HFFc6 (cell line): ENCODE data around the gene GCH1. TPM values are rescaled to one million over a fixed set of nuclear protein-coding genes. Genes with fewer than 3 reads are reported as not detected.

Experiments used
- DNase-seq: peaks from one replicate; pipeline ENCODE4 v3.0.0-alpha.2; 2018
- H3K27ac Mint-ChIP-seq: 2 replicates; pipeline ENCODE4 v1.8.0; 2020; ENCODE audit warnings: mild to moderate bottlenecking, mixed read lengths
- H3K27me3 Mint-ChIP-seq: 2 replicates; pipeline ENCODE4 v1.8.0; 2021; ENCODE audit warnings: mild to moderate bottlenecking, moderate library complexity, mixed read lengths; ENCODE audit not compliant: insufficient read depth
- H3K36me3 Mint-ChIP-seq: 2 replicates; pipeline ENCODE4 v1.8.0; 2021; ENCODE audit warnings: low read depth, mixed read lengths
- H3K4me1 Mint-ChIP-seq: 2 replicates; pipeline ENCODE4 v1.8.0; 2020; ENCODE audit warnings: low read depth, mixed read lengths
- H3K4me3 Mint-ChIP-seq: 2 replicates; pipeline ENCODE4 v1.8.0; 2020; ENCODE audit warnings: mild to moderate bottlenecking, moderate library complexity, mixed read lengths
- H3K9me3 Mint-ChIP-seq: 2 replicates; pipeline ENCODE4 v1.8.0; 2020; ENCODE audit warnings: mild to moderate bottlenecking, mixed read lengths
- total RNA-seq, 6 experiments: library from RNA; stranded (reverse); fragmentation: NEBNext Ultra II Directional; extraction: Animal tissue kit (Norgen Biotek cat#: 25700); gene quantifications; 2 replicates in 1 of 6; 3 replicates in 5 of 6; pipeline ENCODE4 v1.2.3, GENCODE V29; 2021
- TF ChIP-seq, protein P1 (sequence below): fragments of 200-600 bp; sonication (generic); IDR thresholded peaks from 2 replicates; pipeline ENCODE4 v1.5.0; 2021; ENCODE audit warnings: antibody characterized with exemption, mild to moderate bottlenecking

Gene GCH1
- total RNA-seq, 6 experiments from 2014 or later: 0.20 to 0.45 (median 0.31) TPM

DNA sequence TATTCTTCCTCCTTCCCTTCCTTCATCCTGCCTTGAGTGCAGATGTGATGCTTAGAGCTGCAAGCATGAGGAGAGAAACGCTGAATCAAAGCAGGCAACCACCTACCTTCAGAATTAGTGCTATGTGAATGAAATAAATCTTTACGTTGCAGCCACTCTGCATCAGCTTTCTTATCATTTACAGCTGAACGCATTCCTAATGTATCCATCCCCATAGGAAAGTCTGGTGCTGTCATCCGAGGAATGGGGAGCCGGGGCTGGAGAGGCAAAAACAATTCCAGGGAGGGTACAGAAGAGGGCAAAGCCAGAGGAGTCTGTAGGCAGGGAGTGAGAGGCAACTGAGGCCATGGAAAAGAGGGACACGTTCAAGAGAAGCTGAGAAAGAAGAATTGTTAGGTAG is 90.0 kb downstream of the GCH1 start:
- Mint-ChIP-seq H3K9me3 (no peaks in the 10 kb centered on the region), H3K4me3 (no peak overlapping the region), H3K27ac (no peak overlapping the region), H3K36me3 (no peaks in the 10 kb centered on the region), H3K4me1 (no peaks in the 10 kb centered on the region), H3K27me3 (peaks cover 43% of the 10 kb centered on the region)
- DNase-seq: no peak
- TF ChIP-seq, protein P1, sequence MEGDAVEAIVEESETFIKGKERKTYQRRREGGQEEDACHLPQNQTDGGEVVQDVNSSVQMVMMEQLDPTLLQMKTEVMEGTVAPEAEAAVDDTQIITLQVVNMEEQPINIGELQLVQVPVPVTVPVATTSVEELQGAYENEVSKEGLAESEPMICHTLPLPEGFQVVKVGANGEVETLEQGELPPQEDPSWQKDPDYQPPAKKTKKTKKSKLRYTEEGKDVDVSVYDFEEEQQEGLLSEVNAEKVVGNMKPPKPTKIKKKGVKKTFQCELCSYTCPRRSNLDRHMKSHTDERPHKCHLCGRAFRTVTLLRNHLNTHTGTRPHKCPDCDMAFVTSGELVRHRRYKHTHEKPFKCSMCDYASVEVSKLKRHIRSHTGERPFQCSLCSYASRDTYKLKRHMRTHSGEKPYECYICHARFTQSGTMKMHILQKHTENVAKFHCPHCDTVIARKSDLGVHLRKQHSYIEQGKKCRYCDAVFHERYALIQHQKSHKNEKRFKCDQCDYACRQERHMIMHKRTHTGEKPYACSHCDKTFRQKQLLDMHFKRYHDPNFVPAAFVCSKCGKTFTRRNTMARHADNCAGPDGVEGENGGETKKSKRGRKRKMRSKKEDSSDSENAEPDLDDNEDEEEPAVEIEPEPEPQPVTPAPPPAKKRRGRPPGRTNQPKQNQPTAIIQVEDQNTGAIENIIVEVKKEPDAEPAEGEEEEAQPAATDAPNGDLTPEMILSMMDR: no peak

DNA sequence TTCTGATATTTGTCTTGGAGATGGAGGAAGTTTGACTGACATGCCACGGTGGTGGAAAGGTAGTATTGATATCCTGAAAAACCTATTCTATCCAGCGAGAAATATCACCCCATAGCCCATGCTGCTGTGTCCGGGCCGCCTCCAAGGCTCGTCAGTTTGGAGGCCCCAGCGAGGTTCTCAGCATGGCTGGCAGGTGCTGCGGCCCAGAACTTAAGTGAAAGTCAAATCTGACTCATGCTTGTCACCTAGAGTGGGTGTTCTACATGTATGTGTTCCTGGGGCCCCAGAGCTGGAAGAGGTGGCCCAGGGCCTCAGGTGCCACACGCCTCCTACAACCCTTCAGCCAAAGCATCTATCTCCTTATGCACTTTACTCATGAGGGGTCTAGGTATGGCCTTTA is 92.9 kb downstream of the GCH1 start:
- H3K4me1 Mint-ChIP-seq: peaks cover 13% of the 10 kb centered on the region
- H3K27me3 Mint-ChIP-seq: peaks cover 34% of the 10 kb centered on the region
- no peaks in the 10 kb centered on the region for H3K36me3 Mint-ChIP-seq
- no peaks in the 10 kb centered on the region for H3K9me3 Mint-ChIP-seq
- no peak overlapping the region for H3K4me3 Mint-ChIP-seq
- no peak overlapping the region for H3K27ac Mint-ChIP-seq
- no peak for DNase-seq
- TF ChIP-seq, protein P1: no peak

DNA sequence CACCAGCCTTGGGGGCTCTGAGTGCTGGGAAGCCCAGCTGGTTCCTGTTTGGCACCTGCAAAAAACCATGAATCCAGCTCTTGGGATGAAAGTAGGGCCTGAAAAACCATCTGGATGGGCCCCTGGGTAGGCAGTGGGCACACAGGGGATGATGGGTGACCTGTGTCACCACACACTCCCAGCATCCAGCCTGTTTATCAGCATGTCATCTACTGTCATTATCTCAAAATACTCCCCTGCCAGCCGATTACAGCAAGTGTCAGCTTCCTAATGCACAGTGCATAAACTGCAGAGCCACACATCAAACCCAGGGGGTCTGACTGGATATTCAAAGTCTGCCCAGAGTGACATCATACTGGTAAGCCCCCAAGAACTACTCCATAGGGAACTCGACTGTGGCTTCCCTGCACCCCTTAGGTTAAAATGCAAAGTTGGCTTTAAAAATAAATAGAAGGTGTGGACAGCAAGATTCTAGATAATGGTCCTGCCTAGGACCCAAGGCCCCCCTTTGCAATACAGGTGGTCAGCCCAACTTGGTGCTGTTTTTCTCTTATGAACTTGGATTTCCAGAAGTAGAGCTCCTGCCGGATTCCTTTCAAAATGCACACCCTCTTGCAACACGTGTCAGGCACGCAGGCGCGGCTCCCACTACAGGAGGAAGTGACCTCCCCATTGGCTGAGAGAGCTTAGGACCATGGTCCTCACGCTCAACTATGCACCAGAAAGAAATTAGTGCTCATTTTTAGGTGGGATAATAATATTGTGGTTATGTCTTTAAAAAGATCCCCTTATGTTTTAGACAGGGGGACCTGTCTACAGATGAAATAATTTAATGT is 94.1 kb downstream of the GCH1 start:
- Mint-ChIP-seq H3K4me1 (peaks cover 13% of the 10 kb centered on the region), H3K27ac (no peak overlapping the region), H3K9me3 (no peaks in the 10 kb centered on the region), H3K36me3 (no peaks in the 10 kb centered on the region), H3K4me3 (no peak overlapping the region), H3K27me3 (peaks cover 29% of the 10 kb centered on the region)
- DNase-seq: no peak
- TF ChIP-seq, protein P1: no peak

DNA sequence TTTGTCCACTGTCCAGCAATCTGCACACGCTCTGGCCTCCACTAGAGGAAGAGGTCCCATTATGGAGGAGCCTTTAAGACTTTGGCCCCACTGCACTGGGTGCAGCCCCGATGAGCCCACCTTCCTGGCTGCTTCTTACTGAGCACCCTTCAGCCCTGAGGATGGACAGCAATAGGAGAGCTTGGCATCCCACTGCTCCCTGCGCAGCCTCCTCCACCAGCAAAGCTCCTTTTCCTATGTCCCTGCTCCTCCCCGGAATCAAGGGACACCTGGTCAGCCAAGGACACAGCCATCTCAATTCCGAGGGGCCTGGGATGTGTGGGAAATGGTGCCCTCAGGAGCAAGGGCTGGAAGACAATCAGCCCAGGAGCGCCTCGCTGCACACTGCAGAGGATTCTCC is 94.7 kb downstream of the GCH1 start:
- Mint-ChIP-seq H3K4me1 (peaks cover 13% of the 10 kb centered on the region), H3K27me3 (peaks cover 23% of the 10 kb centered on the region), H3K27ac (no peak overlapping the region), H3K4me3 (no peak overlapping the region), H3K9me3 (no peaks in the 10 kb centered on the region), H3K36me3 (no peaks in the 10 kb centered on the region)
- DNase-seq: no peak
- TF ChIP-seq, protein P1: no peak

DNA sequence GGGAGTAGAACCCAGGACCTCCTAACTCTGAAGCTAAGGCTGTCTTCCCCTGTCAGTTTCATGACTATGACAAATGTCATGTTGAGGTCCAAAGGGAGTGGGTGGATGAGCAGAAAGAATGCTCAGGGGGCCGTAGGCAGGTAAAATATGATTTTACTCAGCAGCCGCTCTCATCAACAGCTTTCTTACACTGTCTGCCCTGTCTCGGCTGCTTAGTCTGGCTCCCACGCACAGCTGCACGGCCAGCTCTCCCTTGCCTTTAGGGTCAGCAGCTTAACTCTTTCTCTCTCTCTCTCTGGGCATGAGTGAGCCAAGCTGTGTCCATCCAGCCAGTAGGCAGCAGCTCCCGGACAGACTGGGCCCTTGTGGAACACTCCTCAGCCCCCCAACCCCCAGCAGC is 95.2 kb downstream of the GCH1 start:
- TF ChIP-seq, protein P1: no peak
- Mint-ChIP-seq H3K36me3 (no peaks in the 10 kb centered on the region), H3K4me3 (no peak overlapping the region), H3K9me3 (no peaks in the 10 kb centered on the region), H3K27me3 (peaks cover 21% of the 10 kb centered on the region), H3K4me1 (peaks cover 13% of the 10 kb centered on the region), H3K27ac (no peak overlapping the region)
- no peak for DNase-seq
